ENCODE measurements around the gene TDP2. TPM values are rescaled to one million over a fixed set of nuclear protein-coding genes. Genes with fewer than 3 reads are reported as not detected.

TDP2 gene
- total RNA-seq, 1 experiment from 2014 or later, result 33.6 TPM

- TF ChIP-seq REST (IDR thresholded peaks at IDR 0.05; ENCODE audit: insufficient read depth in 1 of 2, low read depth in 2 of 2, low read length in 1 of 2) (no peak), CTCF (IDR thresholded peaks at IDR 0.05) (no peak), SIN3A (IDR thresholded peaks at IDR 0.05; ENCODE audit: borderline replicate concordance, insufficient read depth, low read depth, low read length) (no peak)
- intact Hi-C loops (cut with micrococcal nuclease; ENCODE audit: unreplicated experiment), result no loop called here
- CTCF ChIA-PET, result interaction anchor here (1.0 kb wide), 1 partner anchor 123 kb away, joined by 3 read pairs; no protein-coding TSS in a partner anchor
- no TSS peak for BruUV-seq (replicated peaks)
- peaks cover 53% of the 10 kb centered on the region for H3K36me3 ChIP-seq (ENCODE audit: control insufficient read depth, insufficient read depth, low read length)
- DNase-seq (ENCODE audit: low read depth, low spot score) (no peak), ATAC-seq (no peak)
- H3K4me1 ChIP-seq (ENCODE audit: control insufficient read depth, insufficient read depth, low read length), result no peaks in the 10 kb centered on the region
- in situ Hi-C loops (cut with HindIII; ENCODE audit: low pct_unique_long_range_greater_than_20kb, low sequenced_read_pairs), result no loop called here
- H3K27me3 ChIP-seq (ENCODE audit: control insufficient read depth, insufficient read depth, low read length), result no peaks in the 10 kb centered on the region
- no peaks in the 10 kb centered on the region for H3K9me3 ChIP-seq (ENCODE audit: control insufficient read depth, insufficient read depth, low read depth, low read length)
- no peak overlapping the region for H3K27ac ChIP-seq (ENCODE audit: low read length)
- POLR2A ChIA-PET, result interaction anchor here (1.1 kb wide), 1 partner anchor 50 kb away, joined by 4 read pairs; no protein-coding TSS in a partner anchor
- no peak overlapping the region for H3K4me3 ChIP-seq (ENCODE audit: low read depth in 2 of 2, low read length in 2 of 2)
Measured at GRCh38 chr6:24704468-24704867, 37.8 kb upstream of the TDP2 start.

GRCh38 chr6:24702720-24703282 lies 36.1 kb upstream of the TDP2 start:
- TF ChIP-seq CTCF (IDR thresholded peaks at IDR 0.05), result no peak
- no peak for TF ChIP-seq REST (IDR thresholded peaks at IDR 0.05; ENCODE audit: insufficient read depth in 1 of 2, low read depth in 2 of 2, low read length in 1 of 2)
- no peak for TF ChIP-seq TCF7L2 (IDR thresholded peaks at IDR 0.05; ENCODE audit: low read depth, low read length)
- TF ChIP-seq SIN3A (IDR thresholded peaks at IDR 0.05; ENCODE audit: borderline replicate concordance, insufficient read depth, low read depth, low read length), result no peak
- TF ChIP-seq POLR2AphosphoS5 (IDR thresholded peaks at IDR 0.05; ENCODE audit: low read depth, low read length), result no peak
- Histone ChIP-seq H3K4me1 (ENCODE audit: control insufficient read depth, insufficient read depth, low read length) (no peaks in the 10 kb centered on the region), H3K4me3 (ENCODE audit: low read depth in 2 of 2, low read length in 2 of 2) (no peak overlapping the region), H3K27ac (ENCODE audit: low read length) (no peak overlapping the region), H3K36me3 (ENCODE audit: control insufficient read depth, insufficient read depth, low read length) (peaks cover 40% of the 10 kb centered on the region), H3K9me3 (ENCODE audit: control insufficient read depth, insufficient read depth, low read depth, low read length) (no peaks in the 10 kb centered on the region), H3K27me3 (ENCODE audit: control insufficient read depth, insufficient read depth, low read length) (no peaks in the 10 kb centered on the region)
- ChIA-PET CTCF (no interaction called here), POLR2A (no interaction called here)
- ATAC-seq (no peak; the same call in 1 of the 2 replicates), DNase-seq (ENCODE audit: low read depth, low spot score) (no peak)
- in situ Hi-C loops (cut with HindIII; ENCODE audit: low pct_unique_long_range_greater_than_20kb, low sequenced_read_pairs) (no loop called here), intact Hi-C loops (cut with micrococcal nuclease; ENCODE audit: unreplicated experiment) (no loop called here)
- BruUV-seq (replicated peaks), result no TSS peak
